ENCODE measurements around the gene PPP1R9B.

GRCh38 chr17:50174444-50174843 is 24.0 kb upstream of the PPP1R9B start:
- TF ChIP-seq CTCF (IDR thresholded peaks at IDR 0.05) (no peak), POLR2A (IDR thresholded peaks at IDR 0.05) (no peak)
